DND-41 (cell line): Measurements from ENCODE around the gene TGOLN2.
A peak's percentile ranks its signal among the peaks of the same experiment; 100 is the strongest.
"Not testable (repeated sequence)": the region's sequence is repeated elsewhere in the genome, so short reads cannot be mapped to it uniquely, and the experiment has no call there.

Experiments used
- ATAC-seq: fragments of 200-7000 bp; cut with Tn5 transposase; 3 replicates; pipeline ENCODE4 v1.9.1; 2021; ENCODE audit warnings: low read depth; ENCODE audit not compliant: insufficient read depth
- DNase-seq: peaks from one replicate; pipeline ENCODE4 v3.0.0-alpha.2; 2020
- H2AFZ ChIP-seq: 2 replicates; pipeline ENCODE4 v1.6.0; 2012; ENCODE audit warnings: low read depth, low read length
- H3K27ac ChIP-seq: 2 replicates; pipeline ENCODE4 v1.5.1; 2012; ENCODE audit warnings: low read length, inconsistent platforms
- H3K27me3 ChIP-seq: fragments of 200-600 bp; sonication (generic); 2 replicates; pipeline ENCODE4 v1.6.0; 2012; ENCODE audit warnings: low read length, mild to moderate bottlenecking, inconsistent platforms; ENCODE audit not compliant: insufficient read depth, poor library complexity
- H3K36me3 ChIP-seq: 2 replicates; pipeline ENCODE4 v1.5.1; 2012; ENCODE audit warnings: low read length, inconsistent platforms; ENCODE audit not compliant: insufficient read depth
- H3K4me1 ChIP-seq: 2 replicates; pipeline ENCODE4 v1.5.1; 2012; ENCODE audit warnings: mild to moderate bottlenecking, low read length; ENCODE audit not compliant: insufficient read depth
- H3K4me2 ChIP-seq: 2 replicates; pipeline ENCODE4 v1.6.0; 2012; ENCODE audit warnings: mild to moderate bottlenecking, moderate library complexity, low read length, inconsistent platforms; ENCODE audit not compliant: insufficient read depth
- H3K4me3 ChIP-seq, 2 experiments: fragments of 200-600 bp in 1 of 2; shearing (Covaris generic) in 1 of 2; 2 replicates each; pipeline ENCODE4 v1.5.1; 2012 to 2016; ENCODE audit warnings: inconsistent platforms in 2 of 2, low read length in 2 of 2, mild to moderate bottlenecking in 2 of 2, low read depth in 1 of 2, moderate library complexity in 1 of 2
- H3K79me2 ChIP-seq: 2 replicates; pipeline ENCODE4 v1.6.0; 2012; ENCODE audit warnings: low read length, inconsistent platforms; ENCODE audit not compliant: insufficient read depth
- H3K9ac ChIP-seq: 2 replicates; pipeline ENCODE4 v1.6.0; 2012; ENCODE audit warnings: low read depth, mild to moderate bottlenecking, inconsistent platforms, low read length, moderate library complexity
- H3K9me3 ChIP-seq: 2 replicates; pipeline ENCODE4 v1.5.1; 2012; ENCODE audit warnings: low read length, moderate library complexity, mild to moderate bottlenecking, inconsistent platforms; ENCODE audit not compliant: insufficient read depth, severe bottlenecking
- H4K20me1 ChIP-seq: 2 replicates; pipeline ENCODE4 v1.6.0; 2012; ENCODE audit warnings: low read length; ENCODE audit not compliant: insufficient read depth
- EZH2 ChIP-seq: IDR thresholded peaks from 3 replicates; pipeline ENCODE4 v1.6.1; 2012; ENCODE audit warnings: borderline replicate concordance, low read depth, mild to moderate bottlenecking, moderate library complexity, low read length, inconsistent platforms; ENCODE audit not compliant: severe bottlenecking
- TF ChIP-seq, protein P1 (sequence below): IDR thresholded peaks from 2 replicates; pipeline ENCODE4 v1.5.1; 2012; ENCODE audit warnings: borderline replicate concordance, low read length, moderate library complexity, mild to moderate bottlenecking; ENCODE audit not compliant: poor library complexity, severe bottlenecking; ENCODE audit errors: extremely low read depth

Gene TGOLN2

DNA sequence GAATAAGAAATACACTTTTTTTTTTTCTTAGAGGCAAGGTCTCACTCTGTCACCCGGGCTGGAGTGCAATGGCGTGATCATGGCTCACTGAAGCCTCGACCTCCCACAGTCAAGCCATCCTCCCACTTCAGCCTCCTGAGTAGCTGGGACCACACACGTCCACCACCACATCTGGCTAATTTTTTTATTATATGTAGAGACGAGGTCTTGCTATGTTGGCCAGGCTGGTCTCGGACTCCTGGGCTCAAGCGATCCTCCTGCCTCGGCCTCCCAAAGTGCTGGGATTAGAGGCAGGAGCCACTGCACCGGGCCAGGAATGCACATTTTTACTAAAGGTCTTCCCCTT is 2.4 kb downstream of the TGOLN2 start:
- Histone ChIP-seq H3K79me2 (peaks cover 79% of the 10 kb centered on the region), H2AFZ (no peak overlapping the region), H3K4me2 (peak overlapping the region; percentile 97), H3K9me3 (no peaks in the 10 kb centered on the region), H3K36me3 (peaks cover 70% of the 10 kb centered on the region), H3K4me3 (peak overlapping the region; percentile 63 to 79), H3K4me1 (peaks cover 66% of the 10 kb centered on the region), H3K27ac (peak overlapping the region; percentile 97; the same call in 1 of the 2 replicates), H3K9ac (peak overlapping the region; percentile 73), H3K27me3 (no peaks in the 10 kb centered on the region), H4K20me1 (peaks cover 65% of the 10 kb centered on the region)
- DNase-seq (no peak), ATAC-seq (no peak)
- TF ChIP-seq EZH2, result no peak
- TF ChIP-seq, protein P1, sequence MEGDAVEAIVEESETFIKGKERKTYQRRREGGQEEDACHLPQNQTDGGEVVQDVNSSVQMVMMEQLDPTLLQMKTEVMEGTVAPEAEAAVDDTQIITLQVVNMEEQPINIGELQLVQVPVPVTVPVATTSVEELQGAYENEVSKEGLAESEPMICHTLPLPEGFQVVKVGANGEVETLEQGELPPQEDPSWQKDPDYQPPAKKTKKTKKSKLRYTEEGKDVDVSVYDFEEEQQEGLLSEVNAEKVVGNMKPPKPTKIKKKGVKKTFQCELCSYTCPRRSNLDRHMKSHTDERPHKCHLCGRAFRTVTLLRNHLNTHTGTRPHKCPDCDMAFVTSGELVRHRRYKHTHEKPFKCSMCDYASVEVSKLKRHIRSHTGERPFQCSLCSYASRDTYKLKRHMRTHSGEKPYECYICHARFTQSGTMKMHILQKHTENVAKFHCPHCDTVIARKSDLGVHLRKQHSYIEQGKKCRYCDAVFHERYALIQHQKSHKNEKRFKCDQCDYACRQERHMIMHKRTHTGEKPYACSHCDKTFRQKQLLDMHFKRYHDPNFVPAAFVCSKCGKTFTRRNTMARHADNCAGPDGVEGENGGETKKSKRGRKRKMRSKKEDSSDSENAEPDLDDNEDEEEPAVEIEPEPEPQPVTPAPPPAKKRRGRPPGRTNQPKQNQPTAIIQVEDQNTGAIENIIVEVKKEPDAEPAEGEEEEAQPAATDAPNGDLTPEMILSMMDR, result no peak

DNA sequence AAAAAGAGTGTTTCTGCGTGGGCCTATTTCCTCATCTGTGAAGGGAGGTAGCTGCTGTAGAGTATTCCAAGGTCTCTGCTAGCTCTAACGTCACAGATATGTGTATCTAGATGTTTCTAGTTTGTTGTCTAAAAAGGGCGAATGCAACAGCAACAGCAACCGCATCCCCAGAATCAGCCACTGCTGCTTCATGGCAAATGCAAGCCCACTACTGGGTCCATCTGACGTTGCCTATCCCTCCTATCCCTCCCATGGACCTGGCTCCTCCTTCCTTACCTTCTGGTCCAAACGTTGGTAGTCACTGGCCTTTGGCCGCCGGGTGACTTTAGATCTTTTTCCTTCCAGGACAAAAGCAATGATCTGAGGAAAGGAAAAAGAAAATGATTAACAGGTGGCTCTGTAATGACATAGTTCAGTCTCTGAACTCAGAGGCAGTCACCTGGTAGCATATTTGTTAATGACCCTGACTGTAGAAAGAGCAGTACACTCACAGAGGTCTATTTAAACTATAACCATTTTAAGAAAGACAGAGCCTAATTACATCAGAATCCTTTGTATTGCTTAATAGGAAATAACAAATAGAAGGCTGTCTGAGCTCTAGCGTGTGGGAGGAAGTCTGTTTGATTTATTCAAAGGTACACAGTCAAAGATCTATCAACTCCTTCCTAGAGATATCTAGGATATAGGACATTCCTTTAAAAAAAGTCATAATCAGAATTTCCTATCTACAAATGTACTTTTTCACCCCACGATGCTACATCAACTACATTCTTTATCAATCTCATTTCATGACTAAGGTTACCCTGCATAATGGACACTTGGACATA is 2.9 kb downstream of the TGOLN2 start:
- no peaks in the 10 kb centered on the region for H3K9me3 ChIP-seq
- peaks cover 76% of the 10 kb centered on the region for H3K36me3 ChIP-seq
- H3K27ac ChIP-seq, result peak overlapping the region; percentile 97; the same call in 1 of the 2 replicates
- DNase-seq, result no peak
- peak overlapping the region; percentile 73 for H3K9ac ChIP-seq
- no peaks in the 10 kb centered on the region for H3K27me3 ChIP-seq
- no peak for ATAC-seq
- peak overlapping the region; percentile 97 for H3K4me2 ChIP-seq
- H2AFZ ChIP-seq, result no peak overlapping the region
- TF ChIP-seq EZH2, result no peak
- TF ChIP-seq, protein P1, result no peak
- peaks cover 85% of the 10 kb centered on the region for H3K79me2 ChIP-seq
- H4K20me1 ChIP-seq, result peaks cover 71% of the 10 kb centered on the region
- H3K4me3 ChIP-seq, result peak overlapping the region; percentile 63 to 79; a peak in 3 of 4 replicates
- H3K4me1 ChIP-seq, result peaks cover 72% of the 10 kb centered on the region

DNA sequence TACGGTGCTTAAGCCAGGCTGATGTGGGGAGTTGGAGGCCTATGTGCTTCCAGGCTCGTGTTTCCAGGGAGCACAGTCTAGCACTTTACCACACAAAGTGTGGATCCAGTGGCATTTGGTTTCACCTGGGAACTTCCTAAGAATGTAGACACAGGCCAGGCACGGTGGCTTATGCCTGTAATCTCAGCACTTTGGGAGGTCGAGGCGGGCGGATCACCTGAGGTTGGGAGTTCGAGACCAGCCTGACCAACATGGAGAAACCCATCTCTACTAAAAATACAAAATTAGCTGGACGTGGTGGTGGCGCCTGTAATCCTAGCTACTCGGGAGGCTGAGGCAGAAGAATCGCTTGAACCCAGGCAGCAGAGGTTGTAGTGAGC is 3.8 kb downstream of the TGOLN2 start:
- ATAC-seq, H3K9ac ChIP-seq, H2AFZ ChIP-seq, H3K9me3 ChIP-seq, H3K27me3 ChIP-seq, DNase-seq: not testable (repeated sequence)
- Histone ChIP-seq H3K4me1 (peaks cover 70% of the 10 kb centered on the region), H4K20me1 (peaks cover 78% of the 10 kb centered on the region), H3K4me2 (peak overlapping the region; percentile 97), H3K36me3 (peaks cover 83% of the 10 kb centered on the region), H3K79me2 (peaks cover 94% of the 10 kb centered on the region), H3K27ac (peak overlapping the region; percentile 6; the same call in 1 of the 2 replicates), H3K4me3 (peak overlapping the region in 1 of 2 experiments; percentile 22; a peak in 2 of 4 replicates)

DNA sequence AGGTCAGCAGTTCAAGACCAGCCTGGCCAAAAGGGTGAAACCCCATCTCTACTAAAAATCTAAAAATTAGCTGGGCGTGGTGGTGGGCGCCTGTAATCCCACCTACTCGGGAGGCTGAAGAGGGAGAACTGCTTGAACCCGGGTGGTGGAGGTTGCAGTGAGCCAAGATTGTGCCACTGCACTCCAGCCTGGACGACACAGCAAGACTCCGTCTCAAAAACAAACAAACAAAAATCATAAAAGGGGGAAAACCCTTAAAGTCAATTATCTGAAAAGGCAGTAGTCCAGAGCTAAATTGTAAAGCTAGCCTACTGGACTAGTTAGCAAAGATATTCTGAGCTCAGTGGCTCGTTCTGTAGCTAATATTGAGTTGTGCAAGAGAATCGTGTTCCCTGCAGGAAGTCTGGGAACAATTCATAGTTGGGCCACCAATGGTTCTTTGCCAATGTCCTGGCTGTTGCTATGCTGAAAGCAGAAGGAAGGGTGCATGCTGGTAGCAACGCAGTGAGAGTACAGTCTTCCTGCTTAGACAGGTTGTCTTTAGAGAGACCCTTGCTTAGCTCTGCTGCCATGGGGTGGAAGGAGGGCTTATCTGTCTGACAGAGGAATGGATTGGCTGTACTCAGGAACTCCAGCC is 4.3 kb downstream of the TGOLN2 start:
- H3K79me2 ChIP-seq, result peaks cover 98% of the 10 kb centered on the region
- peaks cover 83% of the 10 kb centered on the region for H4K20me1 ChIP-seq

More for the DNA sequence above, 4.3 kb downstream of the TGOLN2 start:
- DNase-seq, result no peak
- Histone ChIP-seq H3K9ac (no peak overlapping the region), H3K27ac (peak overlapping the region; percentile 6; the same call in 1 of the 2 replicates), H3K36me3 (peaks cover 88% of the 10 kb centered on the region), H3K27me3 (no peaks in the 10 kb centered on the region), H3K4me2 (peak overlapping the region; percentile 97; the same call in 1 of the 2 replicates), H3K4me3 (peak overlapping the region in 1 of 2 experiments; percentile 22; a peak in 2 of 4 replicates), H3K9me3 (no peaks in the 10 kb centered on the region), H2AFZ (no peak overlapping the region), H3K4me1 (peaks cover 66% of the 10 kb centered on the region)
- no peak for ATAC-seq
- TF ChIP-seq EZH2, result no peak
- TF ChIP-seq, protein P1, result no peak
